NCI-H1092 treated with DMSO at 0.1 percent for 48 hours (cell line): Measurements from ENCODE around the gene NFAM1.

Experiments used
- DNase-seq: peaks from one replicate; lab custom pipeline; 2025; lab: John Stamatoyannopoulos, UW

The NFAM1 gene

DNA sequence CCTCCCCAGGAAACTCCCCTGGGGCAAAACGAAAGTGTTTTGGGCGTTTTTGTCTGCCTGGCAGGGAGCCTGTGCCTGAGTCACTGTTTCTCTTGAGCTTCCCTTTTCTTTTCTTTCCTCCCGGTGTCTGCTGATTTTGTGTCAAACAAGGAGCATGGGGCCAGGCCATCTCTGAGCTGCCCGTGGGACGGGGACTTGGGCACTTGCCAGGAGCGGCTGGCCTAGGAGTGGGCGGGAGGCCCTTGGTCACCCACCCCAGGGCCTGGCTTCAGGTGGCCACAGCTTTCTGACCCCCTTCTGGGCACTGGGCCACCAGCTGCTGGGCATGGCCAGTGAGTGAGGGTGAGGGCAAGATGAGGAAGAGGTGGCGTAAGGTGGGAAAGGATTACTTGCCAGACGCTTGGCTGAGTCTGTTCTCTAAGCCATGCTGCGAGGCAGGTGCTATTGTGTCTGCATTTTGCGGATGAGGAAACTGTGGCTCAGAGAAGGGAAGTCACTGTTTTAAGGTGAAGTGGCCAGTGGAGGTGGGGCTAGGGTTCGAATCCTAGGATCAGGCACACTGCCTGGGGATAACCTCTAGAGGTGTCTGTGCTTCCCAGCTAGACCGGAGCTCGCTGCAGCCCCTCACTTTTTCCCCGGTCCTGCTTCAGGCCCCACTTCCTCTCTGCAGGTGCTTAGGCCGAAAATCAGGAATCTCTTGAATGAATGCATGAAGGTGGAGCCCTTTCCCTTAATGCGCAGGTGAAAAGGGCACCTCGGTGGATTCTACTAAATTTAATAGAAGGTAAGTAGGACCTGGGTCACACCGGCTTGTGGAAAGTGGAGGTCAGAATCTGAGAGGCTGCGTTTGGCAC lies 7.8 kb upstream of the NFAM1 start:
- no peak for DNase-seq

DNA sequence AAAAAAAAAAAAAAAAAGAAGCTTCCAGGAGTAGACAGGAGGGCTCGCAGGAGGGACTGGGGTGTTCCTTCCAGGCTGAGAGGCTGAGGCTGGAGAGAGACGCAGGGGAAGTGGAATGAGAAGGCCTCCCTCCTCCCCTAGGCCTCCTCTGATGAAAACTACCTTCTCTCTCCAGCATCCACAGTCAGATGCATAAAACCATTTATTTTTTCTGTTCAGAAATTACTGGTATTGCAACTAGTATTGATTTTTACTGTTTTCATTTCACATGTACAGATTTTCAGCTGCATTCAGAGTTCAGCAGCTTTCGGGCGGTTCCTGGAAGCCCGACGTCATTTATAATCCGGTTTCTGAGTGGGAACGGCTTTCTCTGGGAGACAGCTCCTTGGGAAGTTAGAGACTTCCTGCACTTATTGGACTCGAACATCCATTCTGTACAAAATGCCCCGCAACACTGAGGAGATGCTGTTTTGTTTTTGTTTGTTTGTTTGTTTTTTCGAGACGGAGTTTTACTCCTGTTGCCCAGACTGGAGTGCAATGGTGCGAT lies 6.9 kb upstream of the NFAM1 start:
- no peak for DNase-seq

DNA sequence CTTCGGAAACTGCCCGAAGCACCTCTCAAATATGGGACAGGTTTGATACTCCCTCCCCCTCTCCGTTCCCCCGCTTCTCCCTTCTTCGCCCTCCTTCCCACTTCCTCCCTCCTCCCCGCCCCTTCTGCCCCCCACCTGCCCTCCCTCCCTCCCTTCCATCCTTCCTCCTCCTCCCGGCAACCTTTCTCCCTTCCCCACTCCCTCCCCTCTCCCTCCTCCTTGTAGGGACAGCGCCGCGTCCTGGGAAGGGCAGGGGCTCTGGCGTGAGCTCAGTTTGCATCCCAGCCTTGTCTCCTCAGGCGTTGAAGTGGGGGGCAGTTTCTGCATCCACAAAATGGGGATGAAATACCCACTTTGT lies 6.1 kb upstream of the NFAM1 start:
- DNase-seq: no peak

DNA sequence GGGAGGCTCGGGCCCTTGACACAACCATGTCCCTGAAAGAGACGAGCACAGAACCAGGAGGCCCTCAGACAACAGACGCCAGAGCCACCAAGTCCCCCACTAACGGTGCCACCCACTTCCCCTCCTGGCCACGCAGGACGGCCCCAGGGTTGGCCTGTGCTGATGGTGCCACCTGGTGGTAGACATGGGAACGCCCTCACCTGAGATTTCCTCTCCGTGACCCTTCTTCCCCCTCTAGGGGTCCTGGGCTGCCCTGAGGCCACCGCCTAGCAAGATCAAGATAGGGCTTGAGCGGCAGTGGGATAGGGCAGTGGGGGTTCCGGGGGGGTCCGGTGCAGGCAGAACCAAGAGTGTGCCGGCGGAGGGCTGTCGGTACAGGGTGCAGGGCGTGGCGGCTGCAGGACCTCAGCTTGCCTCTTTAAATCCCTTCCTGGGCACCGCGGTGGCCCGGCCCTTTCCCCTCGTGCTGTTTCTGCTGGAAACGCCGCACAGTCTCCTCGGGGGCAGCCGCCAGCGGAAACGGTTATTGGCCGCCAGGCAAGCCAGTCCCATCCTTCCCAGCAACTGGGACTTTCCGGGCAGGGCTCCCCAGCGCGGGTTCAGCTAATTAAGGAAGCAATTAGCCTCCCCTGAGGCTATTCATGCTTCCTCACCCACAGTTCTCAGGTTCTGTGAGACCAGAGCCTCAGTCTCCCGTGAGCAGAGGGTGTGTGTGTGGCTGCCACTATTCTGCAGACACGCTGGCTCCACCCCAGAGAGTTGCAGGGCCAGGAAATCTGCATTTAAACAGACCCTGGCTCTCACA lies 5.5 kb upstream of the NFAM1 start:
- peak; percentile 60 for DNase-seq

DNA sequence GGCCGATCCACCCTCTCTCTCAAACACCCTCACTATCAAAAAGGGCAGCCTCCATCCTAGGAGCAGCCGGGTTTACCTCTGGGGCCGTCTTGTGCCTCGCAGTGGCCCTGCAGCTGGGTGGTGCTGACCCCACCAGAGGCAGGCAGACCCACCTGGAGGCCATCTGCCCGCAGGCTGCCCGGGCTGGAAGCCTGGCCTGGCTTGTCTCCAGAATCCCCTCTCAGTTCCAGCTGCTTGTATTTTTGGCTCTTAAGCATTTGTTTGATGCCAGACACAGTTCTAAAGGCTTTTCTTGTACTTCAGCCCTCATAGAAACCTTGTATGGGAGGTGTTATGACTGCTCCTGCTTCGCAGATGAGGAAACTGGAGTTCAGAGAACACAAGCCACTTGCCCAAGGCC lies 4.2 kb upstream of the NFAM1 start:
- DNase-seq: peak; percentile 85

DNA sequence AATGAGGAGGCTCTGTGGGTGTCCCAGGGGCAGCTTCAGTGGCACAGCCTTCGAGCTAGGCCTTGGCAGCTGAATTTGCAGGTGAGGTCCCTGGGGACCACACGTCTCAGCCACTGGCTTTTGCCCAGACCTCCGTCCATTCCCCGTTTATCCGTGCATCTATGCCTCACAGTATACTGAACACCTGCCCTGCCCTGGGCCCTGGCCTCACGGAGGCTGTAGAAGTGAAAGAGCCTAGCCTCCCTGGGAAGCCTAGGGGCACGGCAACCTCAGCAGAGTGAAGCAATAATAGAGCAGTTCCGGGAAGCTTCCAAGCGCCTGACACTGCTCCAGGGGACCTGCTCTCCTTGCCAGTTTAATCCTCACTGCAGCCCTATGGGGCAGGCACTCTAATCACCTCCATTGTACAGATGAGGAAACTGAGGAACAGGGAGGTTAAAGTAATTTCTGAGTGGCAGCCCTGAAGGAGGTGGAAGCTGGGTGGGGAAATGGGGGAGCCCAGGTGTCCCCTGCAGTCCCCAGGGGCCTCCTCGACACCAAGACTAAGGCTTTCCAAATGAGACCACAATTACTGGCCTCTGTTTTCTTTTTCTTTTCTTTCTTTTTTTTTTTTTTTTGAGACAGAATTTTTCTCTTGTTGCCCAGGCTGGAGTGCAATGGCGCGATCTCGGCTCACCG lies 2.7 kb upstream of the NFAM1 start:
- peak; percentile 61 for DNase-seq

DNA sequence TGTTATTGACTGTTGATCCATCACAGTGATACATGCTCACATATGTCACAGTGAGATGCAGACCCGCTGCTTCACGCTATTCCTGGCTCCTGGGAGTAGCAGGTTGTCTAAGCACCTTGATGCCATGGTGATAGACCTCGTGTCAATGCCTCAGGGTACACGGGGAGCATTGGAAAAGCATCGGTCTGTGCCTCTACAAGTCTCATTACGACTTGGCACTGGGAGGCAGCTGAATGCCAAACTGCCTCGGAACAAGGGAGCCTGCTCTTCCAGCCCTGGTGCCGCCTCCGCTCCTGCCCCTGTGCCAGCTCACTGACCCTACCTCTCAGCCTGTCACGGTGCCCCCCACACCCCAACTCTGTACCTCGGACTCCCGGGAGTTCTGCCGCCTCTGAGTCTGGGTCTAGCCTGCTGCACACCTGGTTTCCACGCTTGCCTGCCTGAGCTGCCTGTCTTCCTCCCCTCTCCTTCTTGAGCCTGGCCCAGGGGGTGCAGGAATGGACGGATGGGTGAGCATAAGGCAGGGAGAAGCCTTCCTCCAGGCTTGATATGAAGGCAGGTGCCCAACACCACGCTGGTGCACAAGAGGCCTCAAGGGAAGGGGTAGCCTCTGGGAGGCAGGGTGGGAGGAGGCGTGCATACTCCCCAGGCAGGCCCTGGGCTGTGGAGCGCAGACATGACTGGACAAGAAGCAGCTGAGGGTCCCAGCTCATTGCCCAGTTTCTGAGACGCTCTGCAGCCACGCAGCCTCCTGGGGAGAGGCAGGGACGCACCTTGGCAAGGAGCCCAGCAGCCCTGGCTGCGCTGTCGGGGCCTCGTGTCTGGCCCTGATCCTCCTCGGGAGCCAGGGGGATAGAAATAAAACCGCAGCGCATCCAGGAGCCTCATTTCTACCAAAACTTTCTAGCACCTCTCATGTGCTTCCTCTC lies 1.8 kb upstream of the NFAM1 start:
- peak; percentile 70 for DNase-seq

DNA sequence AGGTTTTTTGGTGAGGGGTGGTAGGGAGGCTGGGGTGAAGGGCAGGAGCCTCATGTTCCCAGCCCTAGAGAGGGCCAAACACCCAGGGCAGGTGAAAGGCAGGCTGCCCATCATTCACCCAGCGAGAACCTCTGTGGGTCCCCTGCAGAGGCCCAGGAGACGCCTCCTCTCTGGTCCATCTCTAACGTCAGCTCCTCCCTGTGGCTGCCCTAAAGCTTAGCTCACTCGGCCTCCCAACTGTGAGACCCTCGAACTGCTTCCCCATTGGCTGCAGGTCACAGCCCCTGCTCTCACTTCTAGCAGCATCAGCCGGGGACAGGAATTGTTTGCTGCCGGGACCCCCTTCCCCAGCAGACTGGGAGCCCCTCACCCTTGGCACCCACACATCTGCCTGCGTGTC lies 615 bp upstream of the NFAM1 start:
- no peak for DNase-seq

DNA sequence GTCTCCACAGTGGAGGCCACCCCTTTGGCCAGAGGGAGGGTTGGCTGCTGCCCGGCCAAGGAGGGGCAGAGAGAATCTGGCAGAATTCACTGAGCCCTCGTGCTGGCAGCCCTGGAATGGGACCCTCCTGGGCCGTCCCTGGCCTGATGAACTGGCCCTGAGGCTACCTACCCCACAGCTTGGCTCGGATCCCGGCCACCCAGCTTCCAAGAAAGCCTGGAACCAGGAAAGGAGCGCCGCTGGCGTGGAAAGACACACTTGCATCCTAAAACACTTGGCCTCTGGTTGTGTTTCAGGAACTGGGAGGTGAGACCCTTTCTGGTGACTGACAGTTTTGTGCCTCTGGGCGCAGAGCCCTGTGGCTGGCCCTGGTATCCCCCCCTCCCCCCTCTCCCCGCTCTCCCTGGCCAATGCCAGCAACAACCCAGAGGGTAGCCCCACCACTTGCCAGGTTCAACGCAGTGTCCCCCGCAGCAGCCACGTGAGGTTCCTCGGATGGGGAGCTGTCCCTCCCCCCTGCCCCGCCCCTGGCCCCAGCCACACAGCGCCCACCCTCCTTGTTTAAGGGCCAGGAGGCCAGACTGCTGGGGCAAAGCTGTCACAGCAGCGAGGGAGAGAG lies 693 bp downstream of the NFAM1 start:
- peak; percentile 10 for DNase-seq

DNA sequence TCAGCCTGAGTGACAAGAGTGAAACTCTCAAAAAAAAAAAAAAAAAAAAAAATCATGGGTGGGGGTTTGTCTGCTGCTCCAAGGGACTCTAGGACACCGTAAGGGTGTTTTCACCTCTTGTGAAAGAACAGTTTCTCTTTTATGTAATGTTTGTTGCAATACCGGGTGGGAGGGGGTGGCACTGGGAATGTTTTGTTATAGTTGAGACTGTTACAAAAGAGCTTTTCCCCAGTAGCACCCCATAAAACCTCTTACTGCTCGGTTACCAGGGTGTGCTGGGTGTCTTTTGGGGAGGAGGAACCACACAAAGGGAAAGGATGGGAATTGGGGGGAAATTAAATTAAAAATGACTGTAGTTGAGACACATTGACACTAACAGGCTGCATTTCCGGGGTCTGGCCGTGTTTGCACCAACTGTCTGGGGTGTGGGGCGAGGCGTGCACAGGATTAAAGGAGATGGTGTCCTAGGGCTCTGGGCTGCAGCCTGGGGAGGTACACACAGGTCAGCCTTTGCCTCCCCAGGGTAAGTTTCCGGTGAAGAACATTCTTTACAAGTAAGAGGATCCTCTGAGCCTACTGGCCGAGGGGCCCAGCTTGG lies 1.6 kb downstream of the NFAM1 start:
- DNase-seq: no peak

DNA sequence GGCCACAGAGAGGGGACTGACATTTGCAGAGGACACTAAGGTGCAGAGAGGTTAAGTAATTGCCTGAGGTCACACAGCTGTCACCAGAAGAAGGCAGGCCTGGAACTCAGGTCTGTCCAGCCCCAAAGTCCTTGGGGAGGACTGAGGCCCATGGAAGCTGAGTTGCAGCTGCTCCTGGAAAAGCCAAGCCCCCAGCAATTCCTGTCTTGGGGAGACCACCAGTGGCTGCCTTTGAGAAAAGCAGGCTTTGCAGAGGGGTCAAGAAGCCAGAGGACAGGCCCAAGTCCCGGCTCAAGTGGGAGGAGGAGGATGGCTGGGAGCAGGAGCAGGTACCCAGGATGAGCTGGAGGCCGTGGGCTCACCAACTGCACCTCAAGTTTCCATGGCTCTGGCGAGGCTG lies 3.4 kb downstream of the NFAM1 start:
- DNase-seq: no peak

DNA sequence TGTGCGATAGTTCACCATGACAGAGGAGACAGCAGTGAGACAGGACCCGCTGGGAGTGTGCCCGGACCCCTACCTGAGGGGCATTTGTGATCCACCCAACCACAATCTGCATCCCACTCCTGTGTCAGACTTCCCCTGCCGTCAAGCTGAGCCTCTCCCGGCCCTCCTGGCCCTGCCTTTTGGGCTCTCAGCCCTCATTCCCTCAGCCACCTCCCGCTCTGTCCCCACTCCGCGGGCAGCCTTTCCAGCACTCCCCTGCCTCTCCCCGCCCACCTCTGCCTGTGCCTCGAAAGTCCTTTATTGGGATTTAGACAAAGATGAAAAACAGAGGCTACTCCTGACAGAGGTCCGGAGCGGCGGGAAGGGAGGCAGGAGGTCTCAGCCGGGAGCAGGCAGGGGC lies 4.2 kb downstream of the NFAM1 start:
- no peak for DNase-seq

DNA sequence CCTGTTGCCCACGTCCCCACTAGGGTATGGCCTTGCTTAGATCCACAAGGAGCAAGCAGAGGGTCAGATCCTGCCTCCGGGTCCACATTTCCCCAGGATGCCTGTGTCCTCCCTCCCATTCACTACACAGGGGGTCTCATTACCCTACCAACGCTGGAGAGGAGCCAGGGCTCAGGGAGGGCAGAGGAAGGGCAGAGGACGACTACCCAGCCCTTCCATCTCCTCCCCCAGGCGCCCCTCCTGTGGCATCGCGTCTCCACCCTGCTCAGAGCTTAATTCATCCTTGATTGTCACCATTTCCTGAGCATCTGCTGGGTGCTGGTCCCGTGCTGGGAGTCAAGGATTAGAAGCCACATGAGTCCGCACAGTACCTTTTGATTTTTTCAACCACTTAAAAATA lies 5.0 kb downstream of the NFAM1 start:
- no peak for DNase-seq

DNA sequence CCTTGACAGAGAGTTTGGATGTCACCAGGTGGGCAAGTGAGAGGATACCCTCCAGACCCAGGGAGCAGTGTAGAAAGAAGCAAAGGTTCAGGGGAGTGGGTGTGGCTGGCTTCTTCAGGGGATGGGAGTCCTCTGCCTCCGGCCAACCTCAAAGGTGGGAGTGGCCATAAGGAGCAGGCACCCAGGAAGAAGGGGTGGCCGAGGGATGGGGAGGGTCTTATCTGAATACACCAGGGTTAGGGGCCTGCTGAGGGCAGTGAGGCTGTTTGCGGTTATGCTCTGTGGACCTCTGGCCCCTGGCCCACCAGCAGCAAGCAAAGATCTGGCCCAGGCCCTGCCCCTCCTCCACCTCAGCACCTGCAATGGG lies 6.2 kb downstream of the NFAM1 start:
- no peak for DNase-seq

DNA sequence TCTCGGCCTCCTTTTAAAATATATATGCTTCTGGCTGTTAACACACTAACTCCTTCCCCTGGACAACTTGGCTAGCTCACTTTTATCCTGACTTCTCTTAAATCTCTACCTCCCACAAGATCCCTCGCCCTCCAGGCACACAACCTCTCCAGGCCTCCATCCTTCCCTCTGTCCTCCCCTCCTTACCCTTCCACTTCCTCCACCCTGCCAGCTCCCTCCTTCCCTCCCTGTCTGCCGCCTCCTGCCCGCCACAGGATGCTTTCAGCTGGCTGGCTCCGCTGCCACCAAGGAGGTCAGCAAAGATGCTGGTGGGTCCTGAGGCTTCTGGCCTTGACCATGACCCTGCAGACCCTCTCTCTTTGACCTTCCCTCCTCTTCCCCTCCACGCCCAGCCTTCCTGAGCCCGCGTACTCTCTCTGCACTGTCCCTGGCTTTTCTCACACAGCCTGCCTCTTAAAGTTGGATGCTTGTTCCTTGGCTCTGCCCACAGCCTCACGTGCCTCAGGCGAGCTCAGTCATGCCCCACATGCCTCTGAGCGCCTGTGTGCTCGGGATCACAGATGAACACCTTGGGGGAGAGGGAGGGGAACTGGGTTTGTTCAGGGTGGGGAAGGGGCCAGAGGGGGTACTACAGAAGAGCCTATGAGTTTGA lies 6.7 kb downstream of the NFAM1 start:
- no peak for DNase-seq

DNA sequence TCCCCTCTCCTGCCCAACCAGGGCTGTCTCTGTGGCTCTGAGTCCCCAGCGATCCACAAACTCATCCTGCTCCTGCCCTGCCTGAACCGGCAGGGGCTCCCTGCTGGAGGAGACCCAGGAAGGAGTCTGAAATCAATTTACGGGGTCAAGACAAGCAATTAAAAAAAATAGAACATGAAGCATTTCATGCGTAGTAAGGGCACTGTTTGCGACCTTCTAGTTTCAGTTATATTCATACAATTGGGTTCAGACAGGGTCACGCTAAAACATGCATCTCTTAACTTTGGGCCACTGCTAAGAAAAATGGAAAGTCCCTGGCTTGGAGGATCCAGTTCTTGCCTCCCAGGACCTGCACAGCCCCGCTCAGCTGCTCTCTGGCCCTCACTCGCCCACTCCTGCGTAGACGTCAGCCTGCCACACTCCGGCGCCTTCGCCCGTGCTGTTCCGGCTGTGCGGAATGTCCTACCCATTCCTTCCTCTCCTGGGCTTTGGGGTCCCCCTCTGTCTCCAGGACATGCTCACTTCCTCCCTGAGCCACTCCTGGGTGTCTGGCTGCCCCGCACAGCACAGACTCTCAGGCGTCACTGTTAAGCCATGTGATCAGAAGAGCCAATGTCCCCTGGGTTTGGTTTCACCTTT lies 12.8 kb downstream of the NFAM1 start:
- DNase-seq: no peak

DNA sequence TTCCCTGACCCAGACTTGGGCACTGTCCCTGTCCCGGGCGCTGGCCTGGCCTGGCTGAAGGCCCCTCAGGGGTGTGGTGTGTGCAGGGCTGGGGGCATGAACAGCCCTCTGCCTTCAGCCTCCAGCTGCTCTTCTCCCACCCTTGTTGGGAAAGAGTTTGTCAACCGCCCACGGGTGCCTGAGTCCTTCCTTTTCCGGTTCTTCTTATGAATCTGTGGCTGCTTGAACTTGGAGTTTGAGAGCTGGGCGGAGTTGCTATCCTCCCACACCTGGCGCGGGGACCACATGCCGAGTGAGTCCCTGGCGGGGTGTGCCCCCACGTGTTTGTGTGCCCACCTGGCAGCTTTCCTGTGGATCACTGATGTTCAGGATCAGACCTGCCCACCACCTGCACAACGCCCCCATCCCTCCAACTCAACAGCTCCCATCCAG lies 13.4 kb downstream of the NFAM1 start:
- no peak for DNase-seq

DNA sequence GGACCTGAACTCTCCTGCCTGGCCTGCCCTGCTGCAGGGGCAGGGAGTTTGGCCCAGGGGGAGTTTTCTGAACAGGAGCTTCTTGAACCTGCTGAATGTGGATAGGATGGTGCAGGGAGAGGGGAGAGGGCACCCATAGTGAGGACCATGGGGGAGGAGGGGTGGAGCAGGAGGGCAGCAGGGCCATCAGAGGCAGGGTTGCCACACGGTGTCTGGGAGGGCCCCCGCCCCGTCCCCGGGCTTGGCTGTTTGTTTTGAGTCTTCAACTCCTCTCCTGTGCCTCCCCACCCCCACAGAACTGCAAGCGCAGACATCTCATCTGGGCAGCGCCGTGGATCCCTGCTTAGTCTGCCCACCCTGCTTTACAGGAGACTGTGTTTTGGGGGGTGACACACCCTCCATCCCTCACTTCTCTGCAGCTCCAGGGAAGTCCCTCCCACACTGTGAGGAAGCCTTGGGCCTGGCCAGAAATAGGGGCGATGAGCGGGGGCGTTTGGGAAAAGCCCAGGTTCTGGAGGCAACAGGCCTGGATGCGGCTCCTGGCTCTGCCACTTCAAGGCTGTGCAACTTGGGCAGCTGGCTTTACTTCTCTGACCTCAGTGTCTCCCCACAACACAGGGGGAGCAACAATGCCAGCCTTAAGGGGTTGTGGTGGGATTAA lies 14.4 kb downstream of the NFAM1 start:
- DNase-seq: no peak

DNA sequence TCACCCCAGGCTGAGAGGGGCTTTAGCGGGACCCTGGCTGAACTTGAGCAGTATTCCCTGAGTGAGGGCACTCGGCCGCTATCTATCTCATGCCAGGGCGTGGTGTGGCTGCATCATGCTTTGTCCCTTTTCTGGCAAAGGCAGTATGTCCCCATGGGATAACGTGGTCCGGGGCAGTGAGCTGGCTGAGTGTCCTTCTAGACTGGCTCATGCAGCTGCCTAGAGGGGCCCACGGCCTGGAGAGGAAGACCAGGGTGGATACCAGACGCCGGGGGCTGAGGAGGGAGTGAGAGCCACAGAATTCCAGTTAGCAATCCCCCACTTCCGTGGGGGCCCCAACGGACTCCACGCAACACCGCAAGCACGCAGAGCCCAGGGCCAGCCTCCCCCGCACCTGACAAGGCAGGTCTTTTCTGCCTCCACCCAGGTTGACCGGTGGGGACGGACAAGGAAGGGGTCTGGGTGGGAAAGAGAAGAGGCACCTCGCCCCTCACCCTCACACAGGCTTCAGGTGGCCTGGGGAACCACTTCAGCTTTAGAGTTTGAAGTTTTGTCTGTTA lies 15.5 kb downstream of the NFAM1 start:
- no peak for DNase-seq
